ENCODE measurements around the gene PPM1K.

The PPM1K gene

DNA sequence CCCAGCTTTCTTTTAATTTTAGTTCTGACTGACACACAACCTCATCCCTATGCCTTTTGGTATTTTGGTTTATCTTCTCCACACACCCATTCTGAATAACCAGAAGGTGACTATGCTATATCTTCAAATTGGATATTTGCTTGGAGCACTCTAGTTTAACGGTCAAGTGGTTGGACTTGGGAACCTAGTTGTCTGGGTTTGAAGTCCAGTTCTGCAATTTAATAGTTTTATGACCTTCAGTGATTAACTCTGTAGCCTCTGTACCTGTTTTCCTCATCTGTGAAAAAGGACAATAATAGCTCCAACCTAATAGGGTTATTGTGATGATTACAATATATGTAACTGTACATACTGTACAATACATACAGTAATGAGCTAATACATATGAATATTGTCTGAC, 20.0 kb downstream of the PPM1K start:
- Histone ChIP-seq H3K9me3 (ENCODE audit: severe bottlenecking) (no peaks in the 10 kb centered on the region), H3K36me3 (ENCODE audit: low read depth) (peaks cover 14% of the 10 kb centered on the region; the same call in 1 of the 2 replicates), H3K4me3 (ENCODE audit: severe bottlenecking) (no peak overlapping the region), H3K27ac (ENCODE audit: poor library complexity, severe bottlenecking) (no peak overlapping the region), H3K4me1 (ENCODE audit: insufficient read depth, poor library complexity, severe bottlenecking) (no peaks in the 10 kb centered on the region), H3K27me3 (ENCODE audit: insufficient read depth, poor library complexity, severe bottlenecking) (no peaks in the 10 kb centered on the region)
- TF ChIP-seq, protein P1, sequence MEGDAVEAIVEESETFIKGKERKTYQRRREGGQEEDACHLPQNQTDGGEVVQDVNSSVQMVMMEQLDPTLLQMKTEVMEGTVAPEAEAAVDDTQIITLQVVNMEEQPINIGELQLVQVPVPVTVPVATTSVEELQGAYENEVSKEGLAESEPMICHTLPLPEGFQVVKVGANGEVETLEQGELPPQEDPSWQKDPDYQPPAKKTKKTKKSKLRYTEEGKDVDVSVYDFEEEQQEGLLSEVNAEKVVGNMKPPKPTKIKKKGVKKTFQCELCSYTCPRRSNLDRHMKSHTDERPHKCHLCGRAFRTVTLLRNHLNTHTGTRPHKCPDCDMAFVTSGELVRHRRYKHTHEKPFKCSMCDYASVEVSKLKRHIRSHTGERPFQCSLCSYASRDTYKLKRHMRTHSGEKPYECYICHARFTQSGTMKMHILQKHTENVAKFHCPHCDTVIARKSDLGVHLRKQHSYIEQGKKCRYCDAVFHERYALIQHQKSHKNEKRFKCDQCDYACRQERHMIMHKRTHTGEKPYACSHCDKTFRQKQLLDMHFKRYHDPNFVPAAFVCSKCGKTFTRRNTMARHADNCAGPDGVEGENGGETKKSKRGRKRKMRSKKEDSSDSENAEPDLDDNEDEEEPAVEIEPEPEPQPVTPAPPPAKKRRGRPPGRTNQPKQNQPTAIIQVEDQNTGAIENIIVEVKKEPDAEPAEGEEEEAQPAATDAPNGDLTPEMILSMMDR (IDR thresholded peaks at IDR 0.05; ENCODE audit: poor library complexity, severe bottlenecking): no peak
- DNase-seq (ENCODE audit: low spot score) (no peak), ATAC-seq (ENCODE audit: low read depth) (no peak)

DNA sequence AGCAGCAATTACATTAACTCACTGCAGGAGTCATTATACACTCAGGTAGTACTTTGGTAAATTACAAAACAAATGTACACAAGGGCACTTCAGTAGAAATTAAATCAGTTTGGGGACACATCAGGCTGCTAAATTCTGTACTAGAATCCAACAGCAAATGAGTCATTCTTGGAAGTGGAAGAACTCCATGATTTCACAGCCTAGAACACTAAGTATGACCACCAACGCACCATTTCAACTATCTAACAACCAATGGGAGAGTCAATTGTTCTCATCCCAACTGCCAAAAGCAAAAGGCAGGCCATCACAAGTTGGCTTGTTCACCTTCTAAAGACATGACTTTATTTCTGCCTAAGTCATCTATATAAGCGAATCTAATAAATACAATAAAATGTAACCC, 26.6 kb downstream of the PPM1K start:
- ATAC-seq (ENCODE audit: low read depth): no peak
- Histone ChIP-seq H3K4me3 (ENCODE audit: severe bottlenecking) (no peak overlapping the region), H3K9me3 (ENCODE audit: severe bottlenecking) (no peaks in the 10 kb centered on the region), H3K27ac (ENCODE audit: poor library complexity, severe bottlenecking) (no peak overlapping the region), H3K27me3 (ENCODE audit: insufficient read depth, poor library complexity, severe bottlenecking) (no peaks in the 10 kb centered on the region), H3K4me1 (ENCODE audit: insufficient read depth, poor library complexity, severe bottlenecking) (no peaks in the 10 kb centered on the region), H3K36me3 (ENCODE audit: low read depth) (0 out of 2 replicates have a peak, but pooled peaks cover 6% of the 10 kb centered on the region)
- DNase-seq (ENCODE audit: low spot score): no peak
- TF ChIP-seq, protein P1 (IDR thresholded peaks at IDR 0.05; ENCODE audit: poor library complexity, severe bottlenecking): no peak

DNA sequence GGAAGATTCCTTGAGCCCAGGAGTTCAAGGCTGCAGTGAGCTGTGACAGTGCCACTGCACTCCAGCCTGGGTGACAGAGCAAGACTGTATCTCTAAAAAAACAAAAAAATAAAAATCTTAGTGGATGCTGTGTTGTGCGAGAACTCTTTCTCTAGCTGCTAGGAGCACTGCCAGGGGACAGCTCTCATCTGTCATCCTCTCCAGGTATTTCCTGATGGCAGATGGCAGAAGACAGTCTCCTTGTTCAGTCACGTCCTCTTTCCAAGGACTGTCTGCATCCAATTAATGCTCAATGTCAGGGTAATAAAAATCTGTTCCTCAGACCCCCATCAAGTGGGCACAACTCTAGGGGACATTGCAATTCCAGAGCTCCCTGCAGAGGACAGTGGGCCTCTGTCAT, 29.2 kb downstream of the PPM1K start:
- Histone ChIP-seq H3K4me1 (ENCODE audit: insufficient read depth, poor library complexity, severe bottlenecking) (no peaks in the 10 kb centered on the region), H3K4me3 (ENCODE audit: severe bottlenecking) (no peak overlapping the region), H3K27ac (ENCODE audit: poor library complexity, severe bottlenecking) (no peak overlapping the region), H3K27me3 (ENCODE audit: insufficient read depth, poor library complexity, severe bottlenecking) (no peaks in the 10 kb centered on the region), H3K9me3 (ENCODE audit: severe bottlenecking) (no peaks in the 10 kb centered on the region), H3K36me3 (ENCODE audit: low read depth) (no peaks in the 10 kb centered on the region)
- ATAC-seq (ENCODE audit: low read depth): no peak
- TF ChIP-seq, protein P1 (IDR thresholded peaks at IDR 0.05; ENCODE audit: poor library complexity, severe bottlenecking): no peak
- no peak for DNase-seq (ENCODE audit: low spot score)

DNA sequence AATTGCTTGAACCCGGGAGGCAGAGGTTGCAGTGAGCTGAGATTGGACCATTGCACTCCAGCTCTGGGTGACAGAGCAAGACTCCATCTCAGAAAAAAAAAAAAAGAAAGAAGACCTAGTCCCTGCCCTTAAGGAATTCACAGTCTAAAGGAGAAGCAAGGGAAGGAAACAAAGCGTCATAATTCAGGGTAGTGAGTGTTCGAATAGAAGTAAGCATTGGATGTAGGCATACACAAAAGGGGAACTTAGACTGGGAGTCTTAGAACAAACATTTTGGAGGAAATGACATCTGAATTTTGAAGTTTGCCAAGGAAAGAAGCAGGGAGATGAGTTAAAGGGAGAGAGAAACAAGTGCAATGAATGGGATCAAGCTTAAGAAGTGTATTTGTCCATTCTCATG, 32.4 kb downstream of the PPM1K start:
- Histone ChIP-seq H3K9me3 (ENCODE audit: severe bottlenecking) (no peaks in the 10 kb centered on the region), H3K27ac (ENCODE audit: poor library complexity, severe bottlenecking) (no peak overlapping the region), H3K27me3 (ENCODE audit: insufficient read depth, poor library complexity, severe bottlenecking) (no peaks in the 10 kb centered on the region), H3K4me3 (ENCODE audit: severe bottlenecking) (no peak overlapping the region), H3K36me3 (ENCODE audit: low read depth) (no peaks in the 10 kb centered on the region), H3K4me1 (ENCODE audit: insufficient read depth, poor library complexity, severe bottlenecking) (no peaks in the 10 kb centered on the region)
- DNase-seq (ENCODE audit: low spot score): no peak
- ATAC-seq (ENCODE audit: low read depth): no peak
- TF ChIP-seq, protein P1 (IDR thresholded peaks at IDR 0.05; ENCODE audit: poor library complexity, severe bottlenecking): no peak

DNA sequence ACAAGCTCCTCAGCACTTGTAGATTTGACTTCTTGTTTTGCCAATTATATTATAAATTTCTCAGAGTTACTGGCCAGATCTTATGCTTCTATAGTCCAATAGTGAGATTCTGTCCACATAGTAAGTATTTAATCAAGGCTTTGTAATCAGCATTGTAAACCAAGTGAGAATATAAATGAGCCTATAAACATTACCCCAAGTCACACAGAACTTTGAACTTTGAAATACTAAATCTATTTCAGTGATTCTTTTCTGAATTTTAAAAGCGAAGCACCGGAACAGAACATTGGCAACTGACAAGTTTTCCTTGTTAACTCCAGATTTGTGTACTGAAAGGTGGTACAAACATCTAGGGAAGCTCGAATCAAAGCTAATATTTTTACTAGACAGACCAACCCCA, 37.2 kb downstream of the PPM1K start:
- no peaks in the 10 kb centered on the region for H3K27me3 ChIP-seq (ENCODE audit: insufficient read depth, poor library complexity, severe bottlenecking)
- no peak for DNase-seq (ENCODE audit: low spot score)
- H3K27ac ChIP-seq (ENCODE audit: poor library complexity, severe bottlenecking): no peak overlapping the region
- no peaks in the 10 kb centered on the region for H3K9me3 ChIP-seq (ENCODE audit: severe bottlenecking)
- no peak for ATAC-seq (ENCODE audit: low read depth)
- no peaks in the 10 kb centered on the region for H3K36me3 ChIP-seq (ENCODE audit: low read depth)
- H3K4me1 ChIP-seq (ENCODE audit: insufficient read depth, poor library complexity, severe bottlenecking): no peaks in the 10 kb centered on the region
- H3K4me3 ChIP-seq (ENCODE audit: severe bottlenecking): no peak overlapping the region
- TF ChIP-seq, protein P1 (IDR thresholded peaks at IDR 0.05; ENCODE audit: poor library complexity, severe bottlenecking): no peak
